ENCODE data around the gene CLCNKA. TPM values are rescaled to one million over a fixed set of nuclear protein-coding genes. Genes with fewer than 3 reads are reported as not detected.

The CLCNKA gene
- total and polyA plus RNA-seq, 2 of the 8 experiments (the other 6 are each of a cell fraction or from before 2014, with no cell fraction given): 0.95 to 2.0 TPM

DNA sequence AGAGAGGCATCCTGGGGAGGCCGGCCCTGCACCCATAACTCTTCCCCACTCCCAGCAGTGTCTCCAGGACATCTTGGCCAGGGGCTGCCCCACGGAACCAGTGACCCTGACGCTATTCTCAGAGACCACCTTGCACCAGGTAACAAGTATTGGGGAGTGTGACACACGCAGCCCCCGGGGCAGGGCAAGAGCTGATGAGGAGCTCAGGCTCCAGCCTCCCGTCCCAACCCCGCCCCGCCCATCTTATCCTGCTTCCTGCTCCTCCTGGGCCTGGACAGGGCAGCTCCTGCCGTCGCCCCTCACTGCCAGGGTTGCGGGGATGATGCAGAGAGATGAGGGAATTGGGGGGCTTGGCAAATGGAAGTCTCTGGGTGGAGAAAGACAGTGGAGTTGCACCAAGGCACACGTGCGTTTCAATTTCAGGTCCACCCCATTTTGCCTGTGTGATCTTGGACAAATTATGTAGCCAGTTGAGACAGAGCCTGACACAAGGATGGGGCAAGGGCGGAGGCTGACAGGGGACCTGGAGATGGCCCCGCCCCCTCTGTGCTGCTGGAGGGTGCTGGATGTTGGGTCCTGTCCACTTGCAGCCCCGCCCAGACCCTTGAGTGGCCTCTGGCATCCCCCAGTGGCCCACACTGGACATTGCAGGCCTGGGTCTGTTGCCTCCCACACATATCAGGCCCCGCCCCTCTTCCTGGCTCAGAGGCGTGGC, 10.7 kb downstream of the CLCNKA start:
- H2BK5ac ChIP-seq (ENCODE audit: low read depth, low read length): no peak overlapping the region
- no peak overlapping the region for H3K56ac ChIP-seq (replicated peaks; ENCODE audit: insufficient read length, low read depth, low read length)
- no peak overlapping the region for H2AK5ac ChIP-seq (ENCODE audit: low read depth, low read length)
- peak; percentile 85 for FAIRE-seq
- H3K9me3 ChIP-seq (ENCODE audit: insufficient read depth in 2 of 2, low read depth in 1 of 2, low read length in 1 of 2): no peaks in the 10 kb centered on the region
- no peak overlapping the region for H3K14ac ChIP-seq (ENCODE audit: insufficient read length)
- no peaks in the 10 kb centered on the region for H3K79me2 ChIP-seq (ENCODE audit: control insufficient read depth in 1 of 2, insufficient read depth in 2 of 2, low read length in 2 of 2)
- H3K4me3 ChIP-seq (ENCODE audit: extremely low read depth in 1 of 4, insufficient read depth in 2 of 4, low read depth in 3 of 4, low read length in 4 of 4): no peak overlapping the region
- peaks cover 0 to 14% (median 4%) of the 10 kb centered on the region in 4 experiments; a peak in 6 of 7 replicates for H3K4me1 ChIP-seq (replicated peaks in 1 of 4; ENCODE audit: control insufficient read depth in 3 of 4, insufficient read depth in 4 of 4, low read length in 3 of 4)
- H4K8ac ChIP-seq (ENCODE audit: extremely low read depth, insufficient read depth, low read length): no peak overlapping the region
- no peak overlapping the region for H3K23ac ChIP-seq (ENCODE audit: insufficient read length)
- no peaks in the 10 kb centered on the region for H4K20me1 ChIP-seq (replicated peaks in 1 of 2; ENCODE audit: control insufficient read depth in 1 of 2, insufficient read depth in 2 of 2, low read length in 2 of 2)
- ChIA-PET POLR2A (ENCODE audit: partially characterized antibody) (no interaction called here), CTCF (ENCODE audit: partially characterized antibody) (interaction anchor here (0.6 to 4.8 kb wide), 24 partner anchors 8 to 233 kb away, joined by 3 to 41 read pairs (median 4); partner anchors contain the start of genes CLCNKA, HSPB7 and SRARP)
- H3K79me1 ChIP-seq (ENCODE audit: low read depth, low read length): no peaks in the 10 kb centered on the region
- no peak overlapping the region for H2AFZ ChIP-seq (ENCODE audit: low read length)
- no peak overlapping the region for H4K91ac ChIP-seq (replicated peaks; ENCODE audit: insufficient read length, low read length)
- H3K9ac ChIP-seq (replicated peaks in 1 of 4; ENCODE audit: extremely low read depth in 1 of 4, low read depth in 3 of 4, low read length in 3 of 4): no peak overlapping the region
- no peak overlapping the region for H3K27ac ChIP-seq (ENCODE audit: low read depth, low read length)
- no peaks in the 10 kb centered on the region for H3K23me2 ChIP-seq (ENCODE audit: low read depth, low read length)
- no peaks in the 10 kb centered on the region for H3K36me3 ChIP-seq (ENCODE audit: control insufficient read depth in 2 of 4, insufficient read depth in 4 of 4, low read length in 3 of 4)
- 64% methylated on average over 14 of the region's 18 CpGs; no CpG with 5 or more reads in 1 of the 2 experiments for WGBS, 2 experiments (ENCODE audit: extremely low coverage in 1 of 2, insufficient coverage in 1 of 2, insufficient read length in 1 of 2, insufficient replicate concordance in 2 of 2, low coverage in 1 of 2, low lambda C conversion rate in 2 of 2, missing lambda C conversion rate in 1 of 2)
- no peak overlapping the region for H2BK20ac ChIP-seq (ENCODE audit: low read length)
- H3K27me3 ChIP-seq (replicated peaks in 1 of 4; ENCODE audit: control insufficient read depth in 3 of 4, extremely low read depth in 1 of 4, insufficient read depth in 3 of 4, low read length in 3 of 4): no peaks in the 10 kb centered on the region; a peak in 2 of 7 replicates
- H2BK15ac ChIP-seq (ENCODE audit: low read length): no peak overlapping the region
- H2BK12ac ChIP-seq (ENCODE audit: low read depth, low read length): no peak overlapping the region
- peak; percentile 85 to 95 for DNase-seq (ENCODE audit: low read depth in 1 of 2, low spot score in 2 of 2)
- H3K4ac ChIP-seq (replicated peaks; ENCODE audit: insufficient read length, low read depth, low read length): no peak overlapping the region
- no peak overlapping the region for H4K5ac ChIP-seq (ENCODE audit: insufficient read length, low read depth, low read length)
- no peak overlapping the region for H3K18ac ChIP-seq (ENCODE audit: extremely low read depth, low read length)
- no peak overlapping the region; a peak in 1 of 4 replicates for H3K4me2 ChIP-seq (ENCODE audit: insufficient read depth in 1 of 2, low read depth in 2 of 2, low read length in 2 of 2)
- no peak overlapping the region for H2BK120ac ChIP-seq (replicated peaks; ENCODE audit: low read depth, low read length)
- TF ChIP-seq BACH1 (IDR thresholded peaks at IDR 0.05; ENCODE audit: low read length) (no peak), SIX5 (IDR thresholded peaks at IDR 0.05; ENCODE audit: low read depth, low read length) (no peak), RNF2 (IDR thresholded peaks at IDR 0.05; ENCODE audit: borderline replicate concordance, low read depth, low read length, missing control alignments, poor library complexity, severe bottlenecking) (no peak), EGR1 (IDR thresholded peaks at IDR 0.05; ENCODE audit: borderline replicate concordance, low read depth, low read length) (no peak), SIN3A (conservative IDR thresholded peaks at IDR 0.05 in 1 of 2, IDR thresholded peaks at IDR 0.05 in 1 of 2; ENCODE audit: low read depth in 1 of 2, low read length in 2 of 2) (peak in 1 of 2 experiments; percentile 48; a peak in 1 of 4 replicates), BRCA1 (IDR thresholded peaks at IDR 0.05; ENCODE audit: low read depth, low read length) (no peak), RBBP5 (IDR thresholded peaks at IDR 0.05; ENCODE audit: borderline replicate concordance, low read depth, low read length) (no peak), POLR2AphosphoS5 (IDR thresholded peaks at IDR 0.05; ENCODE audit: low read depth, low read length) (no peak), POU5F1 (IDR thresholded peaks at IDR 0.05; ENCODE audit: low read depth, low read length) (no peak), SIRT6 (IDR thresholded peaks at IDR 0.05; ENCODE audit: low read length) (no peak), TBP (IDR thresholded peaks at IDR 0.05; ENCODE audit: low read depth, low read length) (no peak), MAFK (IDR thresholded peaks at IDR 0.05; ENCODE audit: low read depth, low read length) (no peak), SP4 (IDR thresholded peaks at IDR 0.05; ENCODE audit: low read length) (peak; percentile 84; the same call in 1 of the 2 replicates)
